HG03175 (cell line): Measurements from ENCODE around the gene UBP1.
"Not testable (repeated sequence)": the region's sequence is repeated elsewhere in the genome, so short reads cannot be mapped to it uniquely, and the experiment has no call there.

Experiments
- ATAC-seq: cut with Tn5 transposase; IDR thresholded peaks from one replicate; pipeline ENCODE4 v1.9.1; 2021; ENCODE audit warnings: mild to moderate bottlenecking, moderate library complexity; ENCODE audit not compliant: unreplicated experiment

Gene UBP1

DNA sequence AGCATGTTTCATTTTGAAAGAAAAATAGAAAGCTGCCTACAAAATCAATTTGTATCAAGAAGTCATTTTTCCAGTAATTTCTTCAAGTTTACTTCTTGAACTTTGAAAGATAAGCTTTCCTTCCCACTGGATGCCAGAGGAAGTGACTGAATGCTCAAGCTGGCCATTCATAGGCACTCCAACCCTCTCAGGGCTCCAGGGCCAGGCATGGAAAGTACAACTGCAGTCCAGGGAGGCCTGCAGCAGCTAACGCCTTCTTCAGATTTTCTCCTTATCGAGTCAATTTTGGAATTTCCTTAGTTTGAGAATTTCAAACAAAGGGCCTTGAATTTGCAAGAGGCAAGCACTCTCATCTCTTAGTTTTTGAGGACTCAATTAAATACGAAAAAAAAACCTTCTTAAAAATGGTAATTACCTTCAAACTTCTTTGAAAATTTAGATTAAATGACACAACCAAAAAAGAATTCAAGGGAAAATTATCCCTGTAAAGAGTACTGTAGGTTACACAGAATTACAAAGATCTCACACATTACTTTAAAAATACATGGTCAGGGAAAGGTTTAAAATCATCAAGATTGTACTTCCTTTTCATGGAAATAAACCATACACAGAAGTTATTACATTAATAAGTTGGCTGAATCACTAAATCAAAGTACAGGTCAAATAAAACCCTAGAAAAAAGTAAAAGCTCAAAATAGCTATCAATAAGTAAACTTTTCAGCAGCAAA lies 2.5 kb downstream of the UBP1 start:
- ATAC-seq = no peak

GRCh38 chr3:33433843-33434242 lies 6.4 kb downstream of the UBP1 start:
- no peak for ATAC-seq

DNA sequence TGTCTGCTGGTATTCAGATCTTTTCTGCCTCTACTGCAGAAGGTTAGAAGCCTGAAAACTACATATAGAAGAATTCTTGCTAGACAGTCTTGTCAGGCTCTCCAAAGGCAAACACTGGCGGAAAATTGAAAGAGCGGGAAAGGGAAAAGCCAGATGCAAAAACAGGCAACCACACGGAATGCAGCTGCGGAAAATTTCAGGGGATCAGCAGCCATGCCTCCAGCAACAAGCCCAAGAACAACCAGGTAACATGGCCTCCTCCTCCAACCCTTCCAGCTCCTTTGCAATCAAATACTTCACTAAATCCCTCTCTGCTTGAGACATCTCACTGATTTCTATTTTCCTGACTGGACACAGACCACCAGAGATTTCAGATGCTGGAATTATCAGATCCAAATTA lies 9.6 kb downstream of the UBP1 start:
- ATAC-seq = no peak

- ATAC-seq = no peak
These were observed 10.1 kb downstream of the UBP1 start for GRCh38 chr3:33430061-33430460.

GRCh38 chr3:33429306-33429705 lies 10.9 kb downstream of the UBP1 start:
- ATAC-seq = not testable (repeated sequence)

DNA sequence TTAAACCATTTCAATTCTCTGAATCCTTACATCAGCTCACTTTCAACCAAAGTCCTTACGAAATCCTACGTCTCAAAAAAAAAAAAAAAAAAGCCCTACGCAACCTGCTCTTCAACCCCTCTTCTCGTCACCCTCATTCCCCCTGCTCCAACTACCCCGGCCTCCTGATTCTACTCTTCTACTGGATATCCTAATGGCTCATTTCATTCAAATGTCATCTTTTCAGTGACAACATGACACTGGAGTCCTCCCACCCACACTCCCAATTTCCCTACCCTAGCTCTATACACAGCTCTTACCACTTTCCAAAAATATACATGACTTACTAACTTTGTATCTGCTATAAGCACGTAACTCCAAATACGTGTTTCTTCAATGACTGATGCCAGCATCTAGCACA lies 11.5 kb downstream of the UBP1 start:
- ATAC-seq = no peak

- ATAC-seq = no peak
These were observed 13.4 kb downstream of the UBP1 start for GRCh38 chr3:33426630-33427317.

DNA sequence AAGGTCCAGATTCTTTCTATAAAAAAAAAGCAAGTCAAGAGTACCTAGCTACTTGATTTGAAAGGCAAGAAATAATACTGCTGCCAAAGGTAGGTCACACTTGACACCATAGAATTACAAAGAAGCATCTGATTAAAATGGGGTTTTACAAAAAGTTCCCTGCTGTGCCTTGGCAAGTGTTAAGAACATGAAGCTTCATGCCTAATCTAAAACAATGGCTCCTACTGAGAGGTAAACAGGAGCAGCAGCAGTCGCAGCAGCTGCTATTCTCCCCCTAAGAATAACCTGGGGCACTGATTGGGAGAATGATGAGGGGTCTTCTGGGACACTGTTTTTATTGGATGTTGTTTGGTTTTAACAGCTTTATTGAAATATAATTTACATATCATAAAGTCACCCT lies 14.1 kb downstream of the UBP1 start:
- ATAC-seq = no peak

- ATAC-seq = no peak
These were observed 14.8 kb downstream of the UBP1 start for GRCh38 chr3:33425453-33425852.

DNA sequence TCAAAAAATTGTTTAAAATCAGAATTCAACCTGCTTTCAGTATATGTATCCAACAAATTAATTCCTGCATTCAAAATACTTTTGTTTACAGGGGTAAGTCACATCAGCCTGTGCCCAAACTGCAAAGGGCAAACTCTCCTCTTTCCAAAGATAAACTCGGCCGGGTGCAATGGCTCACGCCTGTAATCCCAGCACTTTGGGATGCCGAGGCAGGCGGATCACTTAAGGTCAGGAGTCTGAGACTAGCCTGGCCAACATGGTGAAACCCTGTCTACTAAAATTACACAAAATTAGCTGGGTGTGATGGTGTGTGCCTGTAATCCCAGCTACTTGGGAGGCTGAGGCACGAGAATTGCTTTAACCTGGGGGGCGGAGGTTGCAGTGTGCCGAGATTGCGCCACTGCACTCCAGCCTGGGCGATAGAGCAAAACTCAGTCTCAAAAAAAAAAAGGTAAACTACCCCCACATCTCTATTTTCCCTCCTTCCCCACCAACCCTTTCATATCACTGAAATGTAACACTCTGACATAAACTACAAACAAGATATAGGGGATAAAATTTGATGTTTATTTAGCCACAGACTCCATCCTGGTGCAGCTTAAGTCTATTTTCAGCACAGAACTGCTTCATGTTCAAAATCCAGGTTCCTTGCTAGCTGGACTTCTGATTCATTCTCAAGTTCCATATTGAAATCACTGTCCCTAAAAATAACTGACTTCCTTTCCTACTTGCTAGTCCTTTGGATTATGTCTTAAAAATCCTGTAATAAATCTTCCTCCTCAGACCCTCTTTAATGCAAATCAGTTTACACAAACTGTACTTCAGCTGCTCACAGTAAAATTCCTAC lies 15.4 kb downstream of the UBP1 start:
- no peak for ATAC-seq

DNA sequence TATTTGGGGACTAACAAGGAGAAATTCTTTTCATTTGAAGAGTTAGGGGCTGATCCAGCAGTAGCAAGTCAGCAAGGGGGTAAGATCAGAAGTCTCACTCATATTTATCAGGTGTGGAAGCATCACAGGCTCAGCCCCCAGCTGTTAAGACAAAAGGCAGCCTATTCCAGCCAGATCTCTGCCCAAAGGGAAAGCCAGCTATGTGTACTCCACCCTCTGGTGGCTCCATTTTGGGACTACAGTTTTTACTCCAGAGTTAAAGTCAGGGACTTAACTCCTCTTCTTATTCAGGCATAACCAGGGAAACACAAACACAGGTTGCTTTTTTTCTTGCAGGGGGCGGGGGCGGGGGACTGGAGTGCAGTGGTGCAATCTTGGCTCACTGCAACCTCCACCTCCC lies 19.2 kb downstream of the UBP1 start:
- no peak for ATAC-seq

- no peak for ATAC-seq
These were observed 20.3 kb downstream of the UBP1 start for GRCh38 chr3:33419948-33420347.

GRCh38 chr3:33417066-33417673 lies 23.0 kb downstream of the UBP1 start:
- no peak for ATAC-seq

- not testable (repeated sequence) for ATAC-seq
These were observed 29.4 kb downstream of the UBP1 start for GRCh38 chr3:33410816-33411215.

- ATAC-seq = no peak
These were observed 36.4 kb downstream of the UBP1 start for GRCh38 chr3:33403756-33404155.

DNA sequence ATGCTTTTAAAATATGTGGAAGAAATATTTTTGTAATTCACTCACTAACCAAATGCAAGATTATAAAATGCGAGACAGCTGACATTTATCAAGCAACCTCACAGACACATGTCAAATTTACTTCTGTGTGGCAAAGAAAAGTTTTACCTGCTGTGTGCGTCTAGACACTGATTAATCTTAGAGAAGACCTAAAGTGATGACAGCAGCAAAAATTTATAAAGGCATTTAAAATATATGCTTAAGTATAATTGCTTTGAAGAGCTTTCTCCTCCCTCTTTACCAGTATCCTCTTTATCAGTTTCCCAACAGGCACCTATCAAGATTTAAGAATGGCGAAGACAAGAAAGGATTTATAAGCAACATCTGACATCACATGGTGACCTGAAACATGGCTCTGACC lies 37.3 kb downstream of the UBP1 start:
- ATAC-seq = no peak

GRCh38 chr3:33401781-33402180 lies 38.4 kb downstream of the UBP1 start:
- no peak for ATAC-seq

DNA sequence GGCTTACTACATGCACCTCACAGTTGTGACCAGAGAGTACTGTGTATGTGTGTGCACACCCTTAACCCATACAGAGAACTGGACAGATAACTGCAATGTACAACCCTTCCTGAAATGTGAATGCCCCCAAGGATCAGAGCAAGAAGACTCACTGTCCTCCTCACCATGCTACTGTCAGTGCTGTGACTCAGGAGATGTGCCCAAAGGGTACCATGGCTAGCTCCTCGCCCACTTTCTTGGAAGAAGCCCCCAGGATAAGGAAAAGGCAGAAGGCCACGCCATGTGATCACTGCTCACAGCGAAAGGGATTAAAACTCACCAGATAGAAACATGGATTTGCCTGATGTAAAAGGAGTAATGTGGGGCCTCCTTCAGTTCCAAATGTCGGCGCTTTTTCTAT lies 41.8 kb downstream of the UBP1 start:
- ATAC-seq = no peak

GRCh38 chr3:33395900-33396299 lies 44.3 kb downstream of the UBP1 start:
- no peak for ATAC-seq

DNA sequence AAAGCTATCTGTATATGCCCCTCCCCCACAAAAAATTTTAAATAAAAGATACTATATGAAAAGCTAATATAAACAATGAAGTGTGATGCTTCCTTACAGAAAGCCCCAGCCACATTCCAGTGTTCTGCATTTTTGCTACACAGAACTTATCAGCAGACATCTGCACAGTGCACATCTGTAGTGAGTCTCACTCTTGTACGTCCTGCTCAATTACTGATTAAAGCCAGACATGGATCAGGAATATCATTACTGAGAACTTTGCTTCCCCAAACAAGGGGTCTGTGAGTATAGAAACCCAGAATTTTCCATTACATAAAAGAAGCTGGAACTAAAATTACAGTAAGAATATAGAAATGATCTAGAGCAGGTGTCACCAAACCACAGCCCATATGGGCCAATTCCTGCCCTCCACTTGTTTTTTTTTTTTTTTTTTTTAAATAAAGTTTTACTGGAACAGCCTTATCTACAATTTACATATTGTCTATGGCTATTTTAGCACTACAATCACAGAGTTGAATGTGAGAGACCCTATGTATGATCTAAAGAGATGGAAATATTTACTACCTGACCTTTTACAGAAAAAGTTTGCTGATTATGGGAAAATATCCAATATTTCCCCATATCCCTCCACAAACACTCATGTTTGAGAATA lies 45.7 kb downstream of the UBP1 start:
- no peak for ATAC-seq

- no peak for ATAC-seq
These were observed 47.5 kb downstream of the UBP1 start for GRCh38 chr3:33392703-33393125.
